Activated CD8-positive, alpha-beta memory T cell treated with anti-CD3 and anti-CD28 coated beads, Interleukin-2, amount 50 U/mL, for 4 hours (primary cell): ENCODE measurements around the gene ANKRD6.

Experiments used
- DNase-seq: peaks from one replicate; pipeline ENCODE4 v3.0.0-alpha.2; 2020

ANKRD6 gene

DNA sequence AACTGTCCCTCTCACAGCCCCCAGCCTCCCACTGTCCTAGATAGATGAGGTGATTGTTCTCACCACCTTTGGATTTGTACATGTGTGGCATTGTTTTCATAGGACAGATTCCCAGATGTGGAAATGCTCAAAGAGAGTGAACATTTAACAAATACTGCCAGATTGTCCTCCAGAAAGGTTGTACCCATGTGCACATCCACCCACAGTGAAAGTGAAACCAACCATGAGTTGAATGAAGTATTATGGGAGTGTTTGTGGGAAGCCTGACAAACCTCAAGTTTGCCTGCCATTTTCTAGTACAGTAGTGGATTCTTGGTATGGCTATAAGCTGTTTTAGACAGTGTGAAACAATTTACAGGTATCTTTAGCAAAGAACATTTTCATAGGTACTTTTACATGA lies 42.7 kb downstream of the ANKRD6 start:
- no peak for DNase-seq

DNA sequence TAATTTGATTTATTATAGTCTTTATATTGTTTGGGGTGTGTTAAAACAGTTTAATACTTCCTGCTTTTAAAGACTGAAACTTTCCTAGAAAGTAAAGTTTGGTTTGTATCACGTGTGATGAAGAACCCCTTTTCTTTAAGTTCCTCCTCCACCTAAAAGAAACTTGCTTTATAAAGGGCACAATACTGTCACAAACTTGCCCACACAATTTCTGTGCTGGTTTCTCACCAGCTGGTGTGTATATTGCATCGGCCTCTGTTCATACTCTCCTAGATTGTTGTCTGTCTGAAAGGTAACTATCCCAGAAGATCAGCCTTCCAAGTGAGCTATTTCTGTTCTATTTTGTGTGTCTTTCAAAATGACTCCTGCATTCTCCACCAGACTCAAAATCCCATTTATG lies 46.9 kb downstream of the ANKRD6 start:
- no peak for DNase-seq

DNA sequence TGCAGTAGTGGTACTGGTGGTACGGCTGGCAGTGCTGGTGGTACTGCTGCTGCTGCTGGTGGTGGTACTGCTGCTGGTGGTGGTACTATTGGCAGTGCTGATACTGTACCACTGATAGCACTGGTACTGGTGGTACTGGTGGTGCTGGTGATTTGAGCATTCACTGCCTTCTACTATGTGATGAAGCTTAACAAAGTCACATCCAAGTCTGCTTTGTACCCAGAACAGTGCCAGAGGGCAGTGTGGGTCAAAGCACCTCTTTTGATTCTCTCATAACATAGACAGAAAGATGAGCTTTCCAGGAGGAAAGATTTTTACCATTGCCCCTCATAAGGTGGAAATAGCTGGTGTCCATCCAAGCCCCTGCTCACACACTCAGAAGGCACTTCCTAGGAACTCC lies 48.7 kb downstream of the ANKRD6 start:
- no peak for DNase-seq

DNA sequence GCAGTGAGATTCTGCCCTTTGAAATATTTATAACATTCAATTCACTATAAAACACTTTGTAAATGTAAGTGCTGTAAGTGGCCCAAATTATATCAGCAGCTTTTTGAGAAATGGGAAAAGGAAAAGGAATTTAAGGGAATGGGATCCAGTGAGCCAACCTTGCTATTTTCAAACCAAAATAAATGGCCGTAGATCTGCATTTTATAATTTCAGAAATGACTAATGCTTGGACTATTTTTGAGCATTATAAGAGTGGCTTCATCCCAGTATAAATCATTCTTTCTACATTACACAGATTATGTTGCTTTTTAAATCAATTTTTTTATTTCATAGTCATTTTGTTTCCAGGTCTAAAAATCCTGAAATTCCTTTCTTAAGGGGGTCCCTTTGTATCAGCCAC lies 49.2 kb downstream of the ANKRD6 start:
- no peak for DNase-seq

DNA sequence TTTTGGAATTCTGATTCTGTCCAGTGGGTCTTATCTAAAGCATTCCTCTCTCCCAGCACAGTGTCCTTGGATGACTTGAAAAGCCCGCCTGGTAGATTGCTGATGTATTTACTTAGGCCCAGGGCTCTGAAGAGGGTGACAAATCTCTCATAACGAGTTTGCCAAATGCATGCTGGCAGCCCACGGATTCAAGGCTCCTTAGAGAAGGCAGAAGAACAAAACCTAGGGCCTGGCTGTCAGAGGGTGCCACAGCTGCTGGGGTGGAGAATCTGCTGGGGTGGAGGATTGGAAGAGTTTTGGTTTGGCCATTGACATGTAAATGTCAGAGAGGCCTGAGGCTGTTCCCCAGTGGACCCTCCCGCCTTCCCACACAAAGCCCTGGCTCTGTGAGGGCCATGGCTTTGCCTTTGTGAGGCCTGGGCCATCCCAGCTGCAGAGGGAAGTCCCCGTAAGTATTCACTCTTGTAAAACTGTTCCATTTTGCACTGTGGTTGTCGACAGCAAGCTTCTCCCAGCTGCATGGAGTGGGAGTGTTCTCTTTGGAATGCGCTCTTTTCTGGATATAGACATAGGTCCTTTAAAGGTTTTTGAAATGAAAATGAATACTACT lies 50.3 kb downstream of the ANKRD6 start:
- DNase-seq = no peak

DNA sequence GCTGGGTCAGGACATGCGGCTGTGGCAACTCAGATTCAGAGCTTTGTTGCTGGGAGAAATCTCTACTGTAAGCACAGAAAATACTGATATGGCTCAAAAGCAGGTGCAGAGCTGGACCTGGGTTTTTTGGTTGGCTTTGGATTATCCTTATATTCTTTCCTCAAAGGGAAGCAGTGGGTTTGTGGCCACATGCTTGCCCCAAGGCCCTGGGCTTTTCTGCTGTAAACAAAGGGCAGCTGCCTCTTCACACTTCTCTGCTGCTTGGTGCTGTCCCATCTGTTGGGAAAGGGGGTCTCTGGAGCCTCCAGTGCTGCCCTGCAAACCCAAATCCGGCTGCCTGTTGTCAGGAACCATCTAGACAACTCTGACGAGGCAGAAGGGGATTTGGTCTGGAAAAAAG lies 52.4 kb downstream of the ANKRD6 start:
- DNase-seq = no peak

DNA sequence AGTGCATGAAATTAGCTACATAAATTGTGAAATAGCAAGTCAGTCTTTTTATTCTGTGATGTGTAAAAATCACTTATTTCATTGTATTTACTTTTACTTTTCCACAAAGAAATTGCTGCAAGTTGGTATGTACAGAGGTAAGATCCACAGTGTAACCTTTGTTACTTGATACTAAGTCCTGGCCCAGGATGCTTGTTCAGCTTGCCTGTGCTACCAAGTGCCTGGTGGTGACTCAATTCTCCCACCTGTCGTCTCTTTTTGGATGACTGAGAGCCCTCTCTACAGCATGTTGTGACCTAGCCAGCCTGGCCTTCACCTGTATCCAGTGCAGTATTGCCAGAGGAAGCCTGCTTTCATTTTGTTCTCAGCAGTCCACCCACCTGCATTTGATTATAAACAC lies 54.9 kb downstream of the ANKRD6 start:
- DNase-seq = no peak

DNA sequence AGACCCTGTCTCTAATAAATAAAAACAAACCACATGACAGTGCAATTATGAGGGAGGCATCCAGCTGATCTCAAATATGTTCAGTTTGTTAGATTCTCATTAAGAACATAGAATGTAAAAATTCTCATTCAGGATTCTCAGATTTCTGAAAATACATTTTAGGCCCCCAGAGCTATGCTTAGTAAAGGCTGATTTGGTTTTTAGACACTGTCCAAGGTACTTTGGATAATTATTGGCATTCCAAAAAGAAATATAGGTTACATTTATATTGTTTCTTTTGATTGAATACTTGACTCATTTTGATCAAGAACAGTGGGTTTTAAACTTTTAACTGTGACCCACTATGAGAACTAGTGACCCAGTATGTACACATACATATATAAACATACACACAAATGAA lies 55.5 kb downstream of the ANKRD6 start:
- no peak for DNase-seq

DNA sequence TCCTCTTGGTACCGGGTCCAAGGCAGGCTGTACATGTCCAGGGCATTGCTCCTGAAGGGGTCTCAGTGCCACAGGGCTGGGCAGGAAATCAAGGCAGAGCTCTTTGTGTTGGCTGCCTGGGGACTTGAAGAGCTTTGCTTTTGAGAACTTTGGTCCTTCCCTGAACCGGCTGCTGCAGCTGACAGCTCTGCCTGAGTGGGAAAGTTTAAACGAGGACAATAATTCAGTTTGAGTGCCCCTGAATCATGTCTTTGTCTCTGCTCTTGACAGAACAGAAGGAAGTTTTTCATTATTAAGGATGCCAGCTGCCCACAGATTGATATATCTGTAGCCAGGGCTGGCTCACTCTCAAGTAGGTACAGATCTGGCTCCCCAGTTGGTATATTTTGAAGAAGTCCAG lies 56.1 kb downstream of the ANKRD6 start:
- no peak for DNase-seq

DNA sequence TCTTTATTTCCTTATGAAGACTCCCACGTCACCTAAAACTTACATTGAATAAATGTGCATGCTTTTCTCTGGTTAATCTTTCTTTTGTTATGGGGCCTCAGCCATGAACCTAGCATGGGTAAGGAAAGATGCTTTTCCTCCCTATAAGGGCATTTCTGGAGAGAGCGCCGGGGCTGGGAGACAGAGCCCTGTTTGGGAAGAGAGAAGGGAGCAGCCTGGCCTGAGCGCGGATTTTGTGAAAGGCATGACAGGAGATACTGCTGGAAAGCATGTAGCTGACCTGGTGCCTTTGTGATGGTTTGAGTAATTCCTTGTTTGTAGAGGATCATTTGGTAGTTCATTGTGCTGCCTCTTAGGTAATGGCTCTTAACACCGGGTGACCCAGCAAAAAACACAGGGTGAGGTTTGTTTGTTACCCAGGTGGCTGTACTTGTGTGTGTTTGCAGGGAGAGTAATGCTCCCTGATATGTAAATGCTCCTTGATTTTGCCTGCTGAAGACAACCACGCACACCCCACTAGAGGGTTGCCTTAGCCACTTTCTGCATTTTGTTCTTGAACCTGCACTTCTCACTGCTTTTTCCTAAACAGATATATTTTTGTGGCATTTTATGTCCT lies 59.2 kb downstream of the ANKRD6 start:
- no peak for DNase-seq

DNA sequence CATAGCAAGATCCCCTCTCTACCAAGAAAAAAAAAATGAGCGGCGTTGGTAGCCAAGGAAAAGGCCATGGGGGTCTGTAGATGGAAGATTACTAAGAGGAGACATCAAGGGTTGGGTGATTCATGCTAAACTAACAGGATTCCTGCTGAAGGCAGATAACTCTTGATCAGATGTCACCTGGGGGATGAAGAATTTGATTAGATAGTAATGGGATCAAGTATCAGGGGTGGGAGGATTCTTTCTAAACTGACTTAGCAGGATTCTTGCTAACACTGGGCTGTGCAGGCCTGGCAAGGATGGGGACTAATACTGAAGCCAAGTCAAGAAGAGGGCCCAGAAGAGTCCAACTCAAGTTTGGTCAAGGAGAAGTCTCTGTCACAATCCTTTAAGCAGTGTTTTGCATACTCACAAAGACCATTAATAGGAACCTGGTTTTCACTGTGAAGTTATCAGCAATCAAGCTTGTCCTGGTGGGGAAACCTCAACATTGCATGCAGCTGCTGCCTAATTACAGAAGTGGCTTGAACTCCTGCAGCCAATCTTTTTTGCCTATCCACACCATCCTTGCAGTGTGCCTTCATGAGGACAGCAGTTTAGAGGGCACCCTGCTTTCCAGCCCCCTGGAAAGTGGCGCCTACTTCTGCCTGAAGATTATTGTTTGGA lies 61.3 kb downstream of the ANKRD6 start:
- no peak for DNase-seq

DNA sequence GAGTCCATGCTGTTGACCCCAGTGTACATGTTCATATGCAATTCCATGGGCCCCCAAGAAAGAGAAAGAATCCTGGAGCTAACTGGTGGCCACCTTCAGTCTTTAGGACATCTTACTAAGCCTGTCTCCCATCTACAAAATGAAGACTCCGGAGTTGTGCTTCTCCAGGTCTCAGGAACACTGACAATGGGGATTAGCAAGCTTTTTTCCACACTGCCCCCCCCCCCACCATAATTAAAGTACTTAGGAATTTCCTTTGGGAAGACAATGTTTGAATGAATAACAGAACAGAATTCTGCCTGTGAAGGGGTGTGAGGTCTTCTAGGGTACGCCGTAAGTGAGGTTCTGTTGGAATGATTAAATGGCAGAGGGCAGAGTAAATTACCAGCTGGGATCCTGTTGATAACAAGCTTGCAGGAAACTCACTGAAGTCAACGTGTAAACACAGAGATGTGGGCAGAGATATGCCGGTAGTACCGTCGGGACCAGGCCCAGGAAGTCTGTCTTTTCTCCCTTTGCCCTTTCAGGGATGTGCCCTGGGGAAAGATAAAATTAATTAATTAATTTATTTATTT lies 63.1 kb downstream of the ANKRD6 start:
- DNase-seq = no peak

DNA sequence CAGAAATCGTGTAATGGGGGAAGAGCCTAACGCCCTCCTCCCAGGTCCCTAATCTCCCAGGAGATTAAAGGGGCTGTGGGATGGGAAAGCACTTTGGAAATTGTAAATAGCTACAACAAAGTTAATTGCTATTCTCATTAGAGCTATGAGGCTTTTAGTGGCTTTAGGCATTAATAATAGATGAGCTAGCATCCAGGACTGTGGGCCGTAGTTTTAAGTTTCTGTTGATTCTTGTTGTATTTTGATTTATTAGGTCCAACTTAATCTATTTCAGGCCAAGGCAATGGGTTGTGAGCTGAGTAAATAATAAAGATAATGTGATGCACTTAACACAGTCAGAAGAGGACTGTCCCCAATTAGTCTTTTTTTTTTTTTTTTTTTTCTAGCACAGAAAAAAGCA lies 67.7 kb downstream of the ANKRD6 start:
- DNase-seq = no peak

DNA sequence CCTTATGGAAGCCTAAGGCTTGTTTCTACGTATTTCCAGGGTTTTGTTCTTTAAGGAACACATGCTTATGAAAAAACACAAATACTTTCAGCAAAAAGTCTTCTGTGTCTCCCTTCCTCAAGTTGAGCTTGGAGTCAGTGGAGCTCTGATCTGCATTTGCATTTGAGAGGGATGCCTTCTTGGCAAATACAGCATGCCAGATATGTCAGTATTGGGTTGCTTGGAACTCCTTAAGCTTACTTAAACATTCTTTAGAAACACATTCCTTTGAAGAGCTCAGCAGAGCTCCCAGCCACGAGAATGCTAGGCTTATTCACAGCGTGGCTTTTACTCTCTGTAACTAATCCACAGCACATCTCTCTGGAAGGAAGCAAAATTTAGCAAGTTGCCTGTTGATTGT lies 68.3 kb downstream of the ANKRD6 start:
- no peak for DNase-seq

DNA sequence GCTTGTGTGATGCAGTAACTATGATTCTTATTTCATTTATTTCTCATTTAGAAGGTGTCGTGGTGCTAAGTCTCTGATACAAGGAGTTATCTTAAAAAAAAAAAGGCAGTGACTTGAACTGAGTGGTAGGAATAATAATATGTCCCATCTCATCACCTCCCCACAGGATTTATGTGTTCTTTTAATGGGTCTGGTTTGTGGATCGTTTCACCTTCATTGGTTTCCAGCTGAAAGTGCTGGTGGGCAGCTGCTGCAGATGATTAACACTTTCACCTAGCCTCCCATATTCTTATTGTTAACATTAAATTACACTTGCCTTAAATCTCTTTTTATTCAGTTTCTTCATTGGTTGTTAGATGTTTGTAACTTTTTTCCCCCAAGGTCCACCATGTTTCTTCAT lies 68.8 kb downstream of the ANKRD6 start:
- no peak for DNase-seq

DNA sequence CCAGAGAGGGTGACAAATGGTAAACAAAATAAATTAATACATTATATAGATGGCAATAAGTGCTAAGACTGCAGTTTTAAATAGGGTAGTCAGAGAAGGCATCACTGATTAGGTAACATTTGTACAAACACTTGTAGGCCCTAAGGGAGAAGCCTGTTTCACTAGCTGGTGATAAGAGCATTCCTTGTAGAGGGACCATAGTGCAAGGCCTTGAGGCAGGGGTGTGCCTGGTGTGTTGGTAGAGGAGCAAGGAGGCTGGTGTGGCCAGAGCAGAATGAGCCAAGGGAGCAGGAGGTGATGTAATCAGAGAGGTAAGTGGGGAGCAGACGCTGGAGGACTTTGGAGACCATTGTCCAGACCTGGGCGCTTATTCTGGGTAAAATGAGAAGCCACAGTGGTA lies 70.7 kb downstream of the ANKRD6 start:
- DNase-seq = no peak

DNA sequence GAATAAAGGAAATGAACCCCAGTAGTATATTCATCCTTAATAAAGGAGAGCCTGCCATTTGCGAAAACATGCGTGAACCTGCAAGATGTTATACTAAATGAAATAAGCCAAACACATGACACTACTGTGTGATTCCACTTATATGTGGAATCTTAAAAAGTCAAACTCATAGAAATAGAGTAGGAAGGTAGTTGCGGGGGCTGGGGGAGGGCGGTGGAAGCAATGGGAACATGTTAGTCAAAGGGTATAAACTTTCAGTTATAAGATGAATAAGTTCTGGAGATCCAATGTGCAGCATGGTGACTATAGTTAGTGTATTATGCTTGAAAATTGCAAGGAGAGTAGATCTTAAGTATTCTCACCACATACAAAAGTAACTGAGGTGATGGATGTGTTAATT lies 72.9 kb downstream of the ANKRD6 start:
- no peak for DNase-seq

DNA sequence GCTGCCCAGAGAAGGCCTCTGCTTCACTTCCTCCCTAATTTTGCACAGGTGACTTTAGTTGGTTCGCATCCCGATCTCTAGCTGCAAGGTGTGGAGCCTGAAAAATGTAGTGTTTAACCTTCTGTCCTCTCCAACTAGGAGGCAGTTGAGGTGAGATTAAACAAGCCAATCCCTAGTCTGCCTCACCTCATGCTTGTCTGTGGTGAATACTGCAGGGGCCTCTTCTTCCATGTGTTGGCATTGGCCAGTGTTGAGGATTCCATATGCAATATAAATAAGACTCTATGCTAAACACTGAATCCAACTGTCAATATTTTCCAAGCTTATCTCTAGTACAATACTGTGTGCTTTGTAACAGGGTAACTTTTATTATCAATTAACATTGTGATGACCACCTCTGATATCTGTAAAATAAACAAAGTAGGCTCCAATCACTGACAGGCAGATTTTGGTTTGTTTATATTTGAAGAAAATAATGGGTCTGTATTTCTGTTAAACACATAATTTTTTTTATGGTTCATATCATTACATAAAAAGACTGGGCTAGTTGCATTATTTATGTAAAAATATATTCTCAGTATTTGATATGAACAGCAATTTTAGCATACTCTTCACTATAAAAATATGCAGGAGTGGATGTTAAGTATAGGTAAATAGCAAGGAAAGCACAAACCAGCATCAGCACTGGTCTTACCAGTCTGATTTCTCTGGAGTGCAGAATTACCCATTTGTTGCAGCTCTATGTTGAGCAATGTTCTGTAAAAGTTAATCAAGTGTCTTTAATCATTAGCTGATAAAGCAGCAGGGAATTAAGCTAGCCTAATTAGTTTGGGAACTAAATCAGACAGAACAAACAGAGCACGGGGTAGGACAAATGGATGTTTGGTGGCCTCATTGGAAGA lies 74.0 kb downstream of the ANKRD6 start:
- no peak for DNase-seq

DNA sequence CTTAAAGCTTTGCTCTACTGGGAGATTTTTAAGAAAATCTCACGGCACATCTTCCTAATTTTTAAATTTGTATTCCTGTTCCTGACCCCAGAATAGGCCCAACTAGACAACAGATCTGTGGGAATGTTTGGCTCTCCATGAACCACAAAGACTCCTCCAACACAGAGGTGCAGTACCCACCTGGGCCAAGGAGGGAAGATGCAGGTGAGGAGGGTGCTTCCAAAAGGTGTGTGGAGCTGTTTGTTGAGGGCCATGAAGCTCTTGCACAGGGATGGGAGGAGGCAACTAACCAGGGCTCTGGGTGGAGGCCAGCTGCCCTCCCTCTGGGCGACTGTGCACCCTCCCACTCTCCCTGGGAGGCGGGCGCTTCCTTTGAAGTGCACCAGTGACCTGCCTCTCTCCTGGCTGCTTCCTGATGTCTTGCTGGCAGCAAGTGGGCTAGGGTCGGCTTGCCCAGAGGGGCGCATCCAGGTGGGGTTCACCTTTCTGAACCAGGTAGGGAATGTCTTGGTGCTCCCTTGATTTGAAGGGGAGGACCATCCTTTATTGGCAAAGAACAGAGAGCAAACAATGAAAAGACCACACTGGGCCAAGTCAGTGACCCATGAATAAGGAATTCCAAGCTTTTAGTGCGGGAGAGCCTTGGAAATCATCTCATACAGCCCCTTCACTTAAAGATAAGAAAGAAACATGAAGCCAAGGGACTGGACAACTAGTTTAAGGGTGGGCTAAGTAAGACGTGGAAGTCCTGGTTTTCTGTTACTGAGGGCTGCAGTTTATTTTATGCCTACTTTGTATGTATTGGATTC lies 76.0 kb downstream of the ANKRD6 start:
- no peak for DNase-seq

DNA sequence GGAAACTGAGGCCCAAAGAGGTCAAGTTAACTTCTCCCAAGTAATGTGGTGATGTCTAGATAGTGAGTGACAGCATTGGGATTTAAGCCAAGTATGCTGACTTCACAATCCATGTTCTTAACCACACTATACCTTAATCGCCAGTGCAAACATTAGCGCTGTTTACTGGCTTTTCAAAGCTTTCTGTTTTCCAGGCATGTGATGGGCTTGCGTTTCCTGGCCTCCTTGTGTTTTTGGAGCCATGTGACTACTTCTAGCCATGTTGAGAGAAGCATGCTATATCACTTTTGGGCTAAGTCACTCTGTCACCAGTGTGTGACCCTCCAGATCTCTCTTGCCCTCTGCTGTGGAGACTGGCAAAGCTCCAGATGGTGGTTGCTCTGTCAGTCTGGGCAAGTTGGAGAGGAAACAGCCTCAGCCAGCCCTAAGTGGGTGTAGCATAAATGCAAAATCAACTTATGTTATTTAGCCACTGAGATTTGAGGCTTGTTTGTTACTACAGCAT lies 76.9 kb downstream of the ANKRD6 start:
- no peak for DNase-seq

DNA sequence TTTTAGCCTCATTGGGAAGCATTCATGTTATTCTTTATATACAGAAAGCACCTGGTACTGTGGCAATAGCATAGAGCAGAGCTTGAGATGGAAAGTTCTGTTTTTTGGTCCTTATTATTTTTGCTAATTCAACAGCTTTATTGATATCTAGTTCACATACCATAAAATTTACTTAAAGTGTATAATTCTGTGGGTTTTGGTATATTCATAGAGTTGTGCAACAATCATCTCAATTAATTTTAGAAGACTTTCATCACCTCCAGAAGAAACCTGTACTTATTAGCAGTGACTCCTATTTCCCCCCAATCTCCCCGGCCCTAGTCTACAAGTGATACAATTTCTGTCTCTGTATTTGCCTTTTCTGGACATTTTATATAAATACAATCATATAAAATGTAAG lies 77.4 kb downstream of the ANKRD6 start:
- DNase-seq = no peak

DNA sequence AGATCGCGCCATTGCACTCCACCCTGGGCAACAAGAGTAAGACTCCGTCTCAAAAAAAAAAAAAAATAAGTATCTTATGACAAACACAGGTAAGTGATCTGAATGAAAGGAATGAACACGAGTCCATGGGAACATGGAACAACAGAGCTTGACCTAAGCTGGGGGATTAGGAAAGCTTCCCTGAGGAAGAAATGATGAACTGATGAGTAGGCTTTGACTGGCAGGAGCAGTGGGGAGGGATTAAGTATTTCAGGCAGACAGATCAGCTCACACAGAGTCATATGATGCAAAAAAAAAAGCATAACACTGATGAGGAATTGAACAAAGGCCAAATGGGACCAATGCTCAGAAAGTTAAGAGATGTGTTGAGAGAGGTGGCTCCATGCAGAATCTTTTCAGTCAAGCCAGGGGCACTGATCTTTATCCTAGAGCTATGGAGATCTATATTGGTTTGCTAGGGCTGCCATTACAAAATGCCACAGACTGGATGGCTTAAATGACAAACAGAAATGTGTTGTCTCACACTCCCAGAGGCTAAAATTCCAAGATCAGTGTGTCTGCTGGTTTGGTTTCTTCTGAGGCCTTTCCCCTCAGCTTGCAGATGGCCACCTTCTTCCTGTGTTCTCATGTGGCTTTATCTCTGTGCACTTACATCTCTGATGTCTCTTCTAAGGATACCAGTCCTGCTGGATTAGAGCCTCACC lies 85.6 kb downstream of the ANKRD6 start:
- DNase-seq = no peak
